Naive thymus-derived CD4-positive, alpha-beta T cell (primary cell): ENCODE results near the gene AXL. TPM values are rescaled to one million over a fixed set of nuclear protein-coding genes. Genes with fewer than 3 reads are reported as not detected.

Experiments used
- ATAC-seq: fragments of 150-1000 bp; cut with Tn5 transposase; 2 replicates; pipeline ENCODE4 v1.10.0; 2021; ENCODE audit warnings: mild to moderate bottlenecking, moderate library complexity
- CTCF ChIA-PET: fragments of 350-600 bp; sonication (Branson Sonifier 250); formaldehyde crosslinking; loops from one replicate; lab custom pipeline; 2021; ENCODE audit warnings: antibody characterized with exemption; lab: Charles Lee
- POLR2A ChIA-PET: fragments of 350-600 bp; sonication (Branson Sonifier 250); formaldehyde crosslinking; loops from one replicate; lab custom pipeline; 2021; ENCODE audit warnings: antibody characterized with exemption, inconsistent platforms; lab: Charles Lee
- DNase-seq, 9 donors: peaks; one replicate each; pipeline versions ENCODE4 v3.0.0 to v3.0.0-alpha.2; 2020 to 2022; ENCODE audit warnings: mixed read lengths in 1 of 9
- H3K27ac ChIP-seq: one replicate; pipeline ENCODE4 v1.7.0; 2013; ENCODE audit warnings: mild to moderate bottlenecking, low read depth, low read length, moderate library complexity
- H3K27me3 ChIP-seq, 2 donors: one replicate each; pipeline ENCODE4 v1.7.0; 2013; ENCODE audit warnings: low read length in 2 of 2, mild to moderate bottlenecking in 2 of 2, moderate library complexity in 2 of 2; ENCODE audit not compliant: control insufficient read depth in 2 of 2, insufficient read depth in 2 of 2
- H3K36me3 ChIP-seq, 3 experiments: 1 replicate in 2 of 3; 2 replicates in 1 of 3; pipeline ENCODE4 v1.7.0; 2013; ENCODE audit warnings: low read length in 3 of 3, mild to moderate bottlenecking in 3 of 3, moderate library complexity in 1 of 3; ENCODE audit not compliant: insufficient read depth in 3 of 3, control insufficient read depth in 2 of 3
- H3K4me1 ChIP-seq, 2 donors: one replicate each; pipeline ENCODE4 v1.7.0; 2013; ENCODE audit warnings: low read length in 2 of 2, mild to moderate bottlenecking in 2 of 2, moderate library complexity in 1 of 2; ENCODE audit not compliant: control insufficient read depth in 2 of 2, insufficient read depth in 2 of 2
- H3K4me3 ChIP-seq: 2 replicates; pipeline ENCODE4 v1.7.0; 2013; ENCODE audit warnings: mild to moderate bottlenecking, low read length
- H3K9me3 ChIP-seq, 3 experiments: 1 replicate in 2 of 3; 2 replicates in 1 of 3; pipeline ENCODE4 v1.7.0; 2013; ENCODE audit warnings: low read length in 3 of 3; ENCODE audit not compliant: control insufficient read depth in 2 of 3
- H3K27ac Mint-ChIP-seq, 9 donors: one replicate each; pipeline ENCODE4 v1.8.0; 2020 to 2022; ENCODE audit warnings: mixed read lengths in 9 of 9, mild to moderate bottlenecking in 8 of 9, moderate library complexity in 5 of 9, inconsistent platforms in 2 of 9
- H3K27me3 Mint-ChIP-seq, 5 donors: one replicate each; pipeline ENCODE4 v1.8.0; 2021 to 2022; ENCODE audit warnings: mixed read lengths in 5 of 5, mild to moderate bottlenecking in 1 of 5
- H3K36me3 Mint-ChIP-seq, 5 donors: one replicate each; pipeline ENCODE4 v1.8.0; 2020 to 2022; ENCODE audit warnings: mixed read lengths in 5 of 5, mild to moderate bottlenecking in 3 of 5, inconsistent platforms in 1 of 5
- H3K4me1 Mint-ChIP-seq, 7 donors: one replicate each; pipeline ENCODE4 v1.8.0; 2020 to 2022; ENCODE audit warnings: mixed read lengths in 7 of 7, mild to moderate bottlenecking in 3 of 7, inconsistent platforms in 1 of 7
- H3K4me3 Mint-ChIP-seq, 10 donors: one replicate each; pipeline ENCODE4 v1.8.0; 2020 to 2022; ENCODE audit warnings: mild to moderate bottlenecking in 10 of 10, mixed read lengths in 10 of 10, moderate library complexity in 6 of 10, inconsistent platforms in 2 of 10
- H3K9me3 Mint-ChIP-seq, 11 donors: one replicate each; pipeline ENCODE4 v1.8.0; 2020 to 2022; ENCODE audit warnings: mixed read lengths in 11 of 11, mild to moderate bottlenecking in 4 of 11, inconsistent platforms in 1 of 11, moderate library complexity in 1 of 11
- intact Hi-C, 2 donors: fragments of 100-400 bp; cut with micrococcal nuclease; formaldehyde crosslinking; loops; one replicate each; pipeline ENCODE4 v1.15.1; 2023
- polyA plus RNA-seq, 2 donors: library from polyadenylated mRNA; unstranded; fragments of 300-500 nt; fragmentation: Illumina TruSeq; gene quantifications; one replicate each; pipeline ENCODE4 v1.2.3, GENCODE V29; 2021
- total RNA-seq, 6 experiments: library from RNA in 5 of 6; stranded (reverse) in 5 of 6; gene quantifications; 1 replicate in 5 of 6; 2 replicates in 1 of 6; pipeline ENCODE4 v1.2.3 and lab custom pipeline; 2021 to 2026

The AXL gene
- total and polyA plus RNA-seq, 7 experiments from 2014 or later: 0.12 to 0.54 (median 0.24) TPM; not detected in 1

GRCh38 chr19:41294393-41294792, 75.4 kb downstream of the AXL start:
- intact Hi-C loops: no loop called here
- no peaks in the 10 kb centered on the region for H3K27me3 Mint-ChIP-seq
- peaks cover 30 to 56% (median 49%) of the 10 kb centered on the region in 7 donors for H3K4me1 Mint-ChIP-seq
- Histone ChIP-seq H3K27ac (no peak overlapping the region), H3K9me3 (no peaks in the 10 kb centered on the region), H3K27me3 (no peaks in the 10 kb centered on the region), H3K36me3 (peaks cover 48 to 96% (median 58%) of the 10 kb centered on the region in 3 experiments), H3K4me1 (peaks cover 29 to 34% of the 10 kb centered on the region in 2 donors), H3K4me3 (no peak overlapping the region)
- DNase-seq: no peak
- POLR2A ChIA-PET: interaction anchor here (0.8 to 2.7 kb wide), 5 partner anchors 10 to 30 kb away, joined by 5 to 16 read pairs (median 6); partner anchors contain the start of gene HNRNPUL1
- CTCF ChIA-PET: interaction anchor here (0.7 to 1.2 kb wide), 2 partner anchors 11 to 1043 kb away, joined by 3 read pairs; no protein-coding TSS in a partner anchor
- no peak for ATAC-seq
- H3K9me3 Mint-ChIP-seq: peaks cover 0 to 2% (median 0%) of the 10 kb centered on the region in 11 donors
- H3K36me3 Mint-ChIP-seq: peaks cover 8 to 62% (median 41%) of the 10 kb centered on the region in 5 donors
- no peak overlapping the region for H3K4me3 Mint-ChIP-seq
- H3K27ac Mint-ChIP-seq: peak overlapping the region in 6 of 9 donors; percentile 21 to 88 (median 50)

DNA sequence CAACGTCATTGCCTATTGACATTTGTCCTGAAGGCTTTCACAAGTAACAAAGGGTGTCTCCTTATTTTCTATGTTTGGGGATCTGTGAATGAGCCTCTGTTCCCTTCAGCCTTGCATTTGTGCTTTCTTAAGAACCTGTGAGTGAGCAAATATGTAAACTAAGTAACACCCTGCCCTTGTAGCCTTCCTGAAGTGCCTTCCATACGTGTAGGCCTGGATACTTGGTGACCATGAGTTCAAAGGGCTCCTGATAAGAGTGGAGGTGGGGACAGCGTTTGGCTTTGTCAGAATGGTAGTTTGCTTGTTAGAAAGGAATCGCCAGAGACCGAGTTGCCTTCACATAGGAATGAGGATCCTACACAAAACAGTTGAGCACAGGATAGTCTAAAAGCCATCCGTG, 76.5 kb downstream of the AXL start:
- ChIA-PET POLR2A (interaction anchor here (1.0 to 1.8 kb wide), 4 partner anchors 8 to 33 kb away, joined by 3 to 5 read pairs (median 4); no protein-coding TSS in a partner anchor), CTCF (no interaction called here)
- Mint-ChIP-seq H3K27ac (peak overlapping the region in 6 of 9 donors; percentile 28 to 99 (median 89)), H3K4me1 (peaks cover 41 to 65% (median 60%) of the 10 kb centered on the region in 7 donors), H3K27me3 (no peaks in the 10 kb centered on the region), H3K4me3 (peak overlapping the region in 1 of 10 donors; percentile 27), H3K36me3 (peaks cover 8 to 69% (median 46%) of the 10 kb centered on the region in 5 donors), H3K9me3 (peaks cover 0 to 2% (median 0%) of the 10 kb centered on the region in 11 donors)
- Histone ChIP-seq H3K36me3 (peaks cover 48 to 88% (median 59%) of the 10 kb centered on the region in 3 experiments), H3K27me3 (no peaks in the 10 kb centered on the region), H3K27ac (no peak overlapping the region), H3K4me1 (peaks cover 40 to 45% of the 10 kb centered on the region in 2 donors), H3K4me3 (no peak overlapping the region), H3K9me3 (no peaks in the 10 kb centered on the region)
- intact Hi-C loops: no loop called here
- ATAC-seq: no peak
- DNase-seq: no peak

GRCh38 chr19:41296433-41296871, 77.4 kb downstream of the AXL start:
- Histone ChIP-seq H3K4me3 (no peak overlapping the region), H3K36me3 (peaks cover 43 to 86% (median 57%) of the 10 kb centered on the region in 3 experiments), H3K4me1 (peaks cover 49 to 55% of the 10 kb centered on the region in 2 donors), H3K27me3 (no peaks in the 10 kb centered on the region), H3K27ac (peak overlapping the region; percentile 74), H3K9me3 (no peaks in the 10 kb centered on the region)
- Mint-ChIP-seq H3K9me3 (peaks cover 0 to 2% (median 0%) of the 10 kb centered on the region in 11 donors), H3K4me3 (peak overlapping the region in 1 of 10 donors; percentile 27), H3K27me3 (no peaks in the 10 kb centered on the region), H3K27ac (peak overlapping the region; percentile 71 to 99 (median 87)), H3K36me3 (peaks cover 8 to 70% (median 43%) of the 10 kb centered on the region in 5 donors), H3K4me1 (peaks cover 50 to 72% (median 68%) of the 10 kb centered on the region in 7 donors)
- ATAC-seq (no peak), DNase-seq (no peak)
- intact Hi-C loops: no loop called here
- POLR2A ChIA-PET: interaction anchor here (1.1 to 15.1 kb wide), 2 partner anchors 12 to 33 kb away, joined by 4 to 339 read pairs; partner anchors contain the start of gene HNRNPUL1
- CTCF ChIA-PET: no interaction called here

DNA sequence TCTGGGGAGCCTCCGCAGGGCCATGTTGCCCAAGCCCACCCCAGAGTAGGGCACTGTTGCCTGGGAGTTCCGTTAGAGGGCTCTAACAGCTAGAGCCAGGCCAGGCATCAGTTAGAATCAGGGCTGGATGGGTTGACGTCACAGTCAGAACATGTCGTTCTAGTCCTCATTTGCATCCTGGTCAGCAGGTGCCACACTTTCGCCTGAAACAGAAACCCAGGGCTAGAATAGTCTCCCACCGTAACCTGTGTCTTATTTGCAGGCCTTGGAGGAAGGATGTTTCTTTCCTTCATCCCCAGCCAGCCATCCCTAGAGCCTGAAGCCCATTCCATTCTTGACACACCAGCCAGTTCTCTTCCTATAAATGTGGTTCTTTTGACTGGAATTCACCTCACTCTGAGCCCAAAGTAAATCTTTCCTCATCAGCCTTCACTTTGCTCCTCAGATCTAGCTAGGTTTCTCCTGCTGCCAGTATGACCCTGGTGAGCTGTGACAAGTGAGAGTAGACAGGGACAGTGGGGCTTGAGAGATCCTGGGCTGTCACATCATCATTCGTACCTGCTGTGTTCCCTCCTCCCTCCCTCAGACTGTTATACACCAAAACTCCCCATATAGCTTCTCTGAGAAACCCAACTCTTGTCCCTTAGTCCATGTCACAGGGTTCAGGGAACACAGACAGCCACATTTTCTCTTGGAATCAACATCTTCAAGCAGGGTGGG, 78.8 kb downstream of the AXL start:
- Histone ChIP-seq H3K27ac (peak overlapping the region; percentile 74), H3K27me3 (no peaks in the 10 kb centered on the region), H3K4me3 (no peak overlapping the region), H3K4me1 (peaks cover 61 to 68% of the 10 kb centered on the region in 2 donors), H3K9me3 (no peaks in the 10 kb centered on the region), H3K36me3 (peaks cover 31 to 83% (median 45%) of the 10 kb centered on the region in 3 experiments)
- intact Hi-C loops: loop anchor here in 1 of 2 donors (1.0 kb wide), 1 partner anchor 10 kb away; no protein-coding TSS in a partner anchor
- ChIA-PET POLR2A (interaction anchor here (0.9 to 15.1 kb wide), 7 partner anchors 9 to 93 kb away, joined by 3 to 339 read pairs (median 4); partner anchors contain the start of gene HNRNPUL1), CTCF (interaction anchor here (0.7 to 2.0 kb wide), 6 partner anchors 9 to 93 kb away, joined by 3 to 10 read pairs (median 4); no protein-coding TSS in a partner anchor)
- Mint-ChIP-seq H3K27ac (peak overlapping the region; percentile 71 to 99 (median 91)), H3K4me1 (peaks cover 60 to 84% (median 77%) of the 10 kb centered on the region in 7 donors), H3K36me3 (peaks cover 8 to 72% (median 40%) of the 10 kb centered on the region in 5 donors), H3K4me3 (peak overlapping the region in 9 of 10 donors; percentile 5 to 95 (median 23)), H3K9me3 (peaks cover 0 to 2% (median 0%) of the 10 kb centered on the region in 11 donors), H3K27me3 (no peaks in the 10 kb centered on the region)
- no peak for DNase-seq
- ATAC-seq: peak; percentile 48

DNA sequence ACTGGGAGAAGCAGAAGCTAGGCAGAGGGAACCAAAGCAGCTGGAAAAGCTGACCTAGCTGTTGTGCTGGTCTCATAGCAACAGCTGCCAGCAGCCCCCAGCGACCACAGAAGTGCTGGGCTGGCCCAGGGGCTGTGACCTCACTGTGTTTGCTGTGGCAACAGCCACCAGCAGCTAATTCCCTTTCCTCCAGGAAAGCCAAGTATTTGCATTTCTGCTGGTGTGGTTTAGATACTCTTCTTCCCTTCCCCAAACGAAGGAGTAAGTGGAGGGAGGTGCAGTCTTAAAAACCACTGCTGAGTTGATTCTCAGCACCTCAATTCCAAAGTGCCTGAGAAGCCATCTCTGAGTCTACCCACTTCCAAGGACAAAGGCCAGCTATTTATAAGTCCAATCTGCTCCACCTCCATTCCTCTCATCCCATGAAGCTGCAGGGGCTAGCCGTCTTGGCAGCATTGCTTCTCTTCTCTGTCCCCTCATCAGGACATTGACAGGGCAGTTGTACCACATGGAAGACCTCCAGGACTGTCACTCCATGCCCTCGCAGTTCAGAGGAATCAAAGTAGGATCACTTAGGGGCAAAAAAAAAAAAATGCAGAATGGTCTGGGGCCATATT, 79.4 kb downstream of the AXL start:
- ATAC-seq: peak; percentile 63
- no peak for DNase-seq
- Mint-ChIP-seq H3K4me1 (peaks cover 63 to 91% (median 82%) of the 10 kb centered on the region in 7 donors), H3K4me3 (peak overlapping the region in 7 of 10 donors; percentile 9 to 95 (median 38)), H3K27me3 (no peaks in the 10 kb centered on the region), H3K9me3 (peaks cover 0 to 2% (median 0%) of the 10 kb centered on the region in 11 donors), H3K36me3 (peaks cover 8 to 73% (median 44%) of the 10 kb centered on the region in 5 donors), H3K27ac (peak overlapping the region; percentile 71 to 99 (median 91))
- intact Hi-C loops: loop anchor here in 1 of 2 donors (1.0 kb wide), 1 partner anchor 9 kb away; no protein-coding TSS in a partner anchor
- Histone ChIP-seq H3K4me3 (no peak overlapping the region), H3K27ac (peak overlapping the region; percentile 74), H3K27me3 (no peaks in the 10 kb centered on the region), H3K9me3 (no peaks in the 10 kb centered on the region), H3K4me1 (peaks cover 68 to 75% of the 10 kb centered on the region in 2 donors), H3K36me3 (peaks cover 28 to 82% (median 40%) of the 10 kb centered on the region in 3 experiments)
- ChIA-PET CTCF (interaction anchor here (0.6 to 2.0 kb wide), 6 partner anchors 8 to 94 kb away, joined by 3 to 10 read pairs (median 3); no protein-coding TSS in a partner anchor), POLR2A (interaction anchor here (0.9 to 15.1 kb wide), 6 partner anchors 9 to 94 kb away, joined by 3 to 339 read pairs (median 4); partner anchors contain the start of gene HNRNPUL1)
